HepG2 (cell line): Measurements from ENCODE around the gene SPPL2B. TPM values are rescaled to one million over a fixed set of nuclear protein-coding genes. Genes with fewer than 3 reads are reported as not detected.
A peak's percentile ranks its signal among the peaks of the same experiment; 100 is the strongest.
"Not testable (repeated sequence)": the region's sequence is repeated elsewhere in the genome, so short reads cannot be mapped to it uniquely, and the experiment has no call there.

Experiments
- ATAC-seq: fragments of 200-7000 bp; cut with Tn5 transposase; 3 replicates; pipeline ENCODE4 v1.9.1; 2020; ENCODE audit warnings: mild to moderate bottlenecking, moderate library complexity
- BruUV-seq: library from RNA; stranded (reverse); fragments of 400-500 nt; replicated peaks from 2 replicates; lab custom pipeline; 2021; lab: Mats Ljungman, UMichigan
- CTCF ChIA-PET: fragments of 300-600 bp; formaldehyde crosslinking; extraction: SDS; loops from one replicate; lab custom pipeline; 2021; ENCODE audit warnings: low total read pairs, inconsistent platforms, low intra/inter-chr PET ratio; lab: Yijun Ruan, JAX
- POLR2A ChIA-PET: fragments of 350-600 bp; sonication (Branson Sonifier 250); formaldehyde crosslinking; loops from one replicate; lab custom pipeline; 2020; ENCODE audit warnings: antibody characterized with exemption, inconsistent platforms; lab: Yijun Ruan, JAX
- DNase-seq: peaks from one replicate; pipeline ENCODE4 v3.0.0-alpha.2; 2015; ENCODE audit warnings: low spot score
- FAIRE-seq: peaks from 3 replicates; lab custom pipeline; 2011; peaks lifted over from hg19 to GRCh38; lab: Jason Lieb, UNC
- H2AFZ ChIP-seq: one replicate; pipeline ENCODE4 v1.6.1; 2011; ENCODE audit warnings: low read length, inconsistent platforms
- H3K27ac ChIP-seq: fragments of 300-600 bp; 3 replicates; pipeline ENCODE4 v1.8.0; 2011; ENCODE audit warnings: mixed run types, mild to moderate bottlenecking, mixed read lengths, low read length, inconsistent platforms; ENCODE audit not compliant: insufficient read depth; ENCODE audit errors: extremely low read length
- H3K27me3 ChIP-seq, 2 experiments: fragments of 200-600 bp in 1 of 2; 2 replicates in 1 of 2; 3 replicates in 1 of 2; pipeline versions ENCODE4 v1.6.0 to v1.8.0; 2011; ENCODE audit warnings: low read length in 2 of 2, mild to moderate bottlenecking in 2 of 2, moderate library complexity in 2 of 2, inconsistent platforms in 1 of 2; ENCODE audit not compliant: insufficient read depth in 2 of 2, control insufficient read depth in 1 of 2
- H3K36me3 ChIP-seq, 2 experiments: fragments of 200-600 bp in 1 of 2; replicated peaks in 1 of 2; 2 replicates in 1 of 2; 3 replicates in 1 of 2; pipeline versions ENCODE4 v1.5.1 to v1.8.0; 2011; ENCODE audit warnings: low read length in 2 of 2, inconsistent platforms in 1 of 2; ENCODE audit not compliant: insufficient read depth in 2 of 2, control insufficient read depth in 1 of 2
- H3K4me1 ChIP-seq: 2 replicates; pipeline ENCODE4 v1.5.1; 2012; ENCODE audit warnings: low read length, inconsistent platforms; ENCODE audit not compliant: insufficient read depth
- H3K4me2 ChIP-seq: 2 replicates; pipeline ENCODE4 v1.6.0; 2011; ENCODE audit warnings: low read depth, low read length, inconsistent platforms
- H3K4me3 ChIP-seq, 3 experiments: fragments of 200-600 bp in 1 of 3; sonication (generic), shearing (Covaris generic) in 1 of 3; replicated peaks in 1 of 3; 2 replicates each; pipeline ENCODE4 v1.5.1; 2011 to 2016; ENCODE audit warnings: low read length in 3 of 3, inconsistent platforms in 2 of 3, low read depth in 2 of 3, mild to moderate bottlenecking in 2 of 3, control low read depth in 1 of 3, mixed read lengths in 1 of 3; ENCODE audit not compliant: insufficient read depth in 1 of 3
- H3K79me2 ChIP-seq: one replicate; pipeline ENCODE4 v1.6.1; 2011; ENCODE audit warnings: low read length, inconsistent platforms; ENCODE audit not compliant: insufficient read depth
- H3K9ac ChIP-seq: 2 replicates; pipeline ENCODE4 v1.6.0; 2011; ENCODE audit warnings: mild to moderate bottlenecking, low read depth, low read length, inconsistent platforms; ENCODE audit not compliant: insufficient read depth
- H3K9me3 ChIP-seq: 2 replicates; pipeline ENCODE4 v1.5.1; 2012; ENCODE audit warnings: mild to moderate bottlenecking, low read length
- H4K20me1 ChIP-seq: 2 replicates; pipeline ENCODE4 v1.6.0; 2011; ENCODE audit warnings: inconsistent platforms, mild to moderate bottlenecking, low read length, moderate library complexity; ENCODE audit not compliant: insufficient read depth
- DBP ChIP-seq: sonication (generic); formaldehyde crosslinking; IDR thresholded peaks from 2 replicates; pipeline ENCODE4 v1.4.0; 2020; ENCODE audit warnings: missing genetic modification reagents; ENCODE audit errors: not compliant biosample characterization
- RNF219 ChIP-seq: sonication (generic); formaldehyde crosslinking; IDR thresholded peaks from 2 replicates; pipeline ENCODE4 v1.5.0; 2020; ENCODE audit warnings: mild to moderate bottlenecking, missing genetic modification reagents
- TBP ChIP-seq: sonication (generic); formaldehyde crosslinking; IDR thresholded peaks from 2 replicates; pipeline ENCODE4 v1.5.0; 2020; ENCODE audit warnings: missing genetic modification reagents
- ZBED4 ChIP-seq: sonication (generic); formaldehyde crosslinking; IDR thresholded peaks from 2 replicates; pipeline ENCODE4 v1.4.0; 2020; ENCODE audit warnings: missing genetic modification reagents, borderline replicate concordance
- ZFP90 ChIP-seq: sonication (generic); formaldehyde crosslinking; IDR thresholded peaks from 2 replicates; pipeline ENCODE4 v1.8.0; 2022; ENCODE audit warnings: missing genetic modification reagents, mild to moderate bottlenecking, inconsistent platforms, borderline replicate concordance
- ZMYM3 ChIP-seq: sonication (generic); formaldehyde crosslinking; IDR thresholded peaks from 2 replicates; pipeline ENCODE4 v1.5.1; 2020; ENCODE audit warnings: mild to moderate bottlenecking, missing genetic modification reagents
- ZNF121 ChIP-seq: sonication (generic); formaldehyde crosslinking; IDR thresholded peaks from 2 replicates; pipeline ENCODE4 v1.5.0; 2020; ENCODE audit warnings: mild to moderate bottlenecking, missing genetic modification reagents
- ZNF776 ChIP-seq: sonication (generic); formaldehyde crosslinking; IDR thresholded peaks from 2 replicates; pipeline ENCODE4 v1.4.0; 2020; ENCODE audit warnings: mild to moderate bottlenecking, missing genetic modification reagents
- ZNF83 ChIP-seq: sonication (generic); formaldehyde crosslinking; IDR thresholded peaks from 2 replicates; pipeline ENCODE4 v1.4.0; 2020; ENCODE audit warnings: missing genetic modification reagents, mild to moderate bottlenecking, borderline replicate concordance
- WGBS: methylation state at CpG from one replicate; pipeline ENCODE4 v1.1.6; 2017; ENCODE audit warnings: low lambda C conversion rate; 5-methylcytosine and 5-hydroxymethylcytosine counted together
- in situ Hi-C: cut with HindIII; loops from 2 replicates; pipeline ENCODE4 v1.10.0; 2017; ENCODE audit warnings: low pct_unique_long_range_greater_than_20kb; ENCODE audit not compliant: extremely low pct_ligation_motif_present
- intact Hi-C: fragments of 100-400 bp; cut with micrococcal nuclease; formaldehyde crosslinking; loops from one replicate; pipeline ENCODE4 v1.10.0; 2022; ENCODE audit not compliant: unreplicated experiment
- polyA plus RNA-seq, 8 experiments: library from polyadenylated mRNA; depleted of rRNA in 3 of 8; stranded (reverse) in 7 of 8; unstranded in 1 of 8; fragments of >200 nt; fragmentation: Illumina TruSeq in 4 of 8; extraction: Trizol in 4 of 8; gene quantifications; 2 replicates each; pipeline versions ENCODE4 v1.2.1 to v1.2.3, GENCODE V29; 2011 to 2016; ENCODE audit warnings: low read depth in 4 of 8, missing spikeins in 1 of 8, mixed read lengths in 1 of 8; ENCODE audit not compliant: insufficient read depth in 1 of 8
- total RNA-seq, 5 experiments: library from RNA; depleted of rRNA; stranded (reverse); fragments of >200 nt; fragmentation: Illumina TruSeq; extraction: Trizol; gene quantifications; 2 replicates each; pipeline ENCODE4 v1.2.3, GENCODE V29; 2016; ENCODE audit warnings: low read depth in 1 of 5
- TF ChIP-seq, protein P1 (sequence below): sonication (generic); formaldehyde crosslinking; IDR thresholded peaks from 2 replicates; pipeline ENCODE4 v1.4.0; 2020; ENCODE audit warnings: missing genetic modification reagents

SPPL2B gene
- total and polyA plus RNA-seq, 2 of the 13 experiments (the other 11 are each of a cell fraction or from before 2014, with no cell fraction given) = 14.9 to 15.2 TPM

GRCh38 chr19:2397173-2397572 lies 68.7 kb downstream of the SPPL2B start:
- FAIRE-seq, CTCF ChIA-PET: not testable (repeated sequence)

DNA sequence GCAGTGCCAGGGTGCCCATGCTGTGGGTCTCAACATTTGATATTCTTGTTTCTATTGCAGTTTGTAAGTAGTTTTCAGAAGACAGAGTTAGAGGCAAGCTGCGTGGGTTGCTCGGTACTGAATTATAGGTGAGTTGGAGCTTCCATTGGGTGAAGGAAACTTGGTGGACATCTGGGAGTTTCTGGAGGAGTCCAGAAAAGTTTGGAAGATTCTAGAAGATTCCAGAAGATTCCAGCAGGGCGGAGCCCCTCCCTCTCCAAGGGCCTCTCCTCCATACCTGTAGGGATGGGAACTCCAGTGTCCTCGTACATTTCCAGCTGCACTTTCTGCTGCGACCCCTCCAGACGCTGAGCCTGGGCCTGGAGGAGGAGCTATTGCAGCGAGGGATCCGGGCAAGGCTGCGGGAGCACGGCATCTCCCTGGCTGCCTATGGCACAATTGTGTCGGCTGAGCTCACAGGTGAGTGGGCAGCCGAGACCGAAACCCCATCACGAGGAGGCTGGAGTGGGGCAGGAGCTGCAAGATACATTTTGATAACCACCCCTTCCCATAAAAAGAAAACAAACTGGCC lies 70.3 kb downstream of the SPPL2B start:
- no peaks in the 10 kb centered on the region for H3K9me3 ChIP-seq
- H3K27ac ChIP-seq = no peak overlapping the region
- BruUV-seq = no TSS peak
- DNase-seq (no peak), ATAC-seq (no peak), FAIRE-seq (no peak)
- no peak overlapping the region for H3K9ac ChIP-seq
- H3K4me2 ChIP-seq = no peak overlapping the region
- ChIA-PET POLR2A (interaction anchor here (2.2 kb wide), 1 partner anchor 17 kb away, joined by 8 read pairs; no protein-coding TSS in a partner anchor), CTCF (no interaction called here)
- H2AFZ ChIP-seq = no peak overlapping the region
- H3K4me3 ChIP-seq = no peak overlapping the region
- in situ Hi-C loops (no loop called here), intact Hi-C loops (no loop called here)
- no peaks in the 10 kb centered on the region for H3K79me2 ChIP-seq
- peaks cover 32% of the 10 kb centered on the region for H3K4me1 ChIP-seq
- H3K36me3 ChIP-seq = no peaks in the 10 kb centered on the region
- no peaks in the 10 kb centered on the region for H4K20me1 ChIP-seq
- H3K27me3 ChIP-seq = no peaks in the 10 kb centered on the region
- WGBS = 98% methylated on average over 10 of the region's 14 CpGs
- TF ChIP-seq DBP (CRISPR knock-in tag) = no peak
- no peak for TF ChIP-seq ZBED4 (CRISPR knock-in tag)
- no peak for TF ChIP-seq ZNF83 (CRISPR knock-in tag)
- TF ChIP-seq ZNF776 (CRISPR knock-in tag) = no peak
- TF ChIP-seq TBP = no peak
- TF ChIP-seq, protein P1, sequence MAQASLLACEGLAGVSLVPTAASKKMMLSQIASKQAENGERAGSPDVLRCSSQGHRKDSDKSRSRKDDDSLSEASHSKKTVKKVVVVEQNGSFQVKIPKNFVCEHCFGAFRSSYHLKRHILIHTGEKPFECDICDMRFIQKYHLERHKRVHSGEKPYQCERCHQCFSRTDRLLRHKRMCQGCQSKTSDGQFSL (CRISPR knock-in tag) = no peak
- no peak for TF ChIP-seq ZFP90 (CRISPR knock-in tag)
- no peak for TF ChIP-seq RNF219 (CRISPR knock-in tag)

More at GRCh38 chr19:2397173-2397572, 68.7 kb downstream of the SPPL2B start:
- POLR2A ChIA-PET = interaction anchor here (1.3 to 5.9 kb wide), 3 partner anchors 16 to 79 kb away, joined by 6 to 92 read pairs (median 60); partner anchors contain the start of genes GADD45B and TIMM13
- 90% methylated on average over 7 of the region's 7 CpGs for WGBS
- H3K79me2 ChIP-seq, BruUV-seq, H3K4me3 ChIP-seq, H3K9me3 ChIP-seq, H4K20me1 ChIP-seq, in situ Hi-C loops, H2AFZ ChIP-seq, DNase-seq, H3K36me3 ChIP-seq, ATAC-seq, H3K9ac ChIP-seq, H3K27me3 ChIP-seq, H3K4me2 ChIP-seq, H3K27ac ChIP-seq: not testable (repeated sequence)
- H3K4me1 ChIP-seq = peaks cover 45% of the 10 kb centered on the region
- intact Hi-C loops = loop anchor here (2.0 kb wide), 1 partner anchor 70 kb away; no protein-coding TSS in a partner anchor
- peak; percentile 48; the same call in 1 of the 2 replicates for TF ChIP-seq ZNF121 (CRISPR knock-in tag)
- TF ChIP-seq ZMYM3 (CRISPR knock-in tag) = 0 out of 2 replicates have a peak, but pooled peaks have one; percentile 7
